K562 (cell line): ENCODE data around the gene EGFR. TPM values are rescaled to one million over a fixed set of nuclear protein-coding genes. Genes with fewer than 3 reads are reported as not detected.

Experiments used
- ATAC-seq: fragments of 200-7000 bp; cut with Tn5 transposase; 3 replicates; pipeline ENCODE4 v1.9.1; 2020; ENCODE audit warnings: moderate library complexity
- BruUV-seq: library from RNA; stranded (reverse); fragments of 400-500 nt; replicated peaks from 2 replicates; lab custom pipeline; 2021; lab: Mats Ljungman, UMichigan
- CTCF ChIA-PET: fragments of 300-600 bp; formaldehyde crosslinking; extraction: SDS; loops from one replicate; lab custom pipeline; 2021; ENCODE audit warnings: low intra/inter-chr PET ratio; lab: Yijun Ruan, JAX
- POLR2A ChIA-PET: fragments of 300-600, 350-650 bp; sonication (Branson Sonifier 250); formaldehyde crosslinking; extraction: SDS; loops from one replicate; lab custom pipeline; 2021; ENCODE audit warnings: antibody characterized with exemption, inconsistent platforms; lab: Yijun Ruan, JAX
- DNase-seq, 4 experiments: peaks; one replicate each; pipeline versions ENCODE4 v3.0.0 to v3.0.0-alpha.2; 2011 to 2018; ENCODE audit warnings: low spot score in 3 of 4, mixed read lengths in 3 of 4; ENCODE audit errors: extremely low read depth in 1 of 4
- FAIRE-seq: peaks from 2 replicates; lab custom pipeline; 2011; peaks lifted over from hg19 to GRCh38; lab: Jason Lieb, UNC
- H2AFZ ChIP-seq: 2 replicates; pipeline ENCODE4 v1.6.0; 2011; ENCODE audit warnings: low read depth, low read length, control low read depth, inconsistent platforms
- H3K27ac ChIP-seq: fragments of 200-600 bp; 3 replicates; pipeline ENCODE4 v1.8.0; 2011; ENCODE audit warnings: low read depth, mild to moderate bottlenecking, control low read depth, inconsistent platforms, low read length, moderate library complexity, mixed read lengths; ENCODE audit errors: extremely low read depth
- H3K27me3 ChIP-seq, 2 experiments: fragments of 300-600 bp in 1 of 2; 2 replicates in 1 of 2; 3 replicates in 1 of 2; pipeline versions ENCODE4 v1.6.0 to v1.8.0; 2011; ENCODE audit warnings: inconsistent platforms in 2 of 2, low read length in 2 of 2, mild to moderate bottlenecking in 1 of 2, mixed read lengths in 1 of 2, moderate library complexity in 1 of 2; ENCODE audit not compliant: control insufficient read depth in 2 of 2, insufficient read depth in 2 of 2
- H3K36me3 ChIP-seq: fragments of 300-600 bp; 3 replicates; pipeline ENCODE4 v1.8.0; 2011; ENCODE audit warnings: mild to moderate bottlenecking, low read length, inconsistent platforms; ENCODE audit not compliant: control insufficient read depth, insufficient read depth
- H3K4me1 ChIP-seq, 2 experiments: fragments of 200-600 bp in 1 of 2; replicated peaks in 1 of 2; 2 replicates in 1 of 2; 3 replicates in 1 of 2; pipeline versions ENCODE4 v1.5.1 to v1.8.0; 2011; ENCODE audit warnings: inconsistent platforms in 2 of 2, low read length in 2 of 2, mild to moderate bottlenecking in 1 of 2, mixed read lengths in 1 of 2, moderate library complexity in 1 of 2; ENCODE audit not compliant: control insufficient read depth in 2 of 2, insufficient read depth in 2 of 2
- H3K4me2 ChIP-seq: 2 replicates; pipeline ENCODE4 v1.6.1; 2011; ENCODE audit warnings: low read length, control low read depth, inconsistent platforms, mixed read lengths; ENCODE audit not compliant: insufficient read depth
- H3K4me3 ChIP-seq: fragments of 200-600 bp; sonication (generic), shearing (Covaris generic); 2 replicates; pipeline ENCODE4 v1.5.1; 2016; ENCODE audit warnings: control low read depth, inconsistent platforms
- H3K79me2 ChIP-seq: fragments of 200-600 bp; 3 replicates; pipeline ENCODE4 v1.8.0; 2011; ENCODE audit warnings: low read length, inconsistent platforms; ENCODE audit not compliant: control insufficient read depth, insufficient read depth
- H3K9ac ChIP-seq, 2 experiments: 2 replicates each; pipeline versions ENCODE4 v1.6.0 to v1.6.1; 2011; ENCODE audit warnings: low read depth in 2 of 2, low read length in 2 of 2, control low read depth in 1 of 2, inconsistent platforms in 1 of 2, mild to moderate bottlenecking in 1 of 2, mixed read lengths in 1 of 2; ENCODE audit not compliant: insufficient read depth in 1 of 2
- H3K9me1 ChIP-seq: one replicate; pipeline ENCODE4 v1.6.0; 2011; ENCODE audit warnings: inconsistent platforms, mild to moderate bottlenecking, low read length, moderate library complexity; ENCODE audit not compliant: control insufficient read depth, insufficient read depth
- H3K9me3 ChIP-seq: replicated peaks from 2 replicates; pipeline ENCODE4 v1.5.1; 2011; ENCODE audit warnings: low read depth, low read length, inconsistent platforms; ENCODE audit not compliant: control insufficient read depth, insufficient read depth
- H4K20me1 ChIP-seq: replicated peaks from 2 replicates; pipeline ENCODE4 v1.6.1; 2011; ENCODE audit warnings: low read length, inconsistent platforms, mixed read lengths; ENCODE audit not compliant: control insufficient read depth, insufficient read depth
- HMGN3 ChIP-seq: IDR thresholded peaks from 2 replicates; pipeline ENCODE4 v1.6.1; 2011; ENCODE audit warnings: borderline replicate concordance, low read depth, mild to moderate bottlenecking, mixed read lengths, low read length; ENCODE audit not compliant: insufficient read length; ENCODE audit errors: extremely low read depth
- RCOR1 ChIP-seq, 2 experiments: IDR thresholded peaks; 2 replicates each; pipeline ENCODE4 v1.6.1; 2012; ENCODE audit warnings: low read depth in 2 of 2, low read length in 2 of 2, borderline replicate concordance in 1 of 2, improper control_type of control experiment in 1 of 2
- RNF2 ChIP-seq: sonication (generic); IDR thresholded peaks from 2 replicates; pipeline ENCODE4 v1.6.1; 2016
- ZKSCAN8 ChIP-seq: fragments of 200-800 bp; sonication (Bioruptor generic); IDR thresholded peaks from 2 replicates; pipeline ENCODE4 v1.6.1; 2016; ENCODE audit warnings: missing genetic modification characterization, missing compliant biosample characterization
- WGBS: fragments of 100-300 bp; shearing (Covaris generic); methylation state at CpG from one replicate; pipeline ENCODE4 v1.1.6; 2016; ENCODE audit warnings: low coverage, mixed read lengths; ENCODE audit not compliant: insufficient coverage; ENCODE audit errors: missing lambda C conversion rate; 5-methylcytosine and 5-hydroxymethylcytosine counted together
- in situ Hi-C: fragments of 300-500 bp; cut with MboI; formaldehyde crosslinking; loops from 4 replicates; pipeline ENCODE4 v1.15.0; 2018; ENCODE audit warnings: inconsistent platforms, mixed read lengths
- intact Hi-C: fragments of 100-400 bp; cut with micrococcal nuclease; formaldehyde crosslinking; loops from 2 replicates; pipeline ENCODE4 v1.14.2; 2022
- polyA plus RNA-seq, 8 experiments: library from polyadenylated mRNA; depleted of rRNA in 4 of 8; stranded (reverse) in 5 of 8; unstranded in 3 of 8; fragments of >200 nt; fragmentation: Nextera tagmentation in 2 of 8; fragmentation: Illumina TruSeq in 1 of 8; extraction: Ambion mirVana in 2 of 8; extraction: Trizol in 1 of 8; gene quantifications; 2 replicates each; pipeline versions ENCODE4 v1.2.1 to v1.2.3, GENCODE V29; 2011 to 2014; ENCODE audit warnings: inconsistent platforms in 1 of 8, missing spikeins in 1 of 8
- total RNA-seq, 7 experiments: library from RNA; depleted of rRNA in 6 of 7; stranded (reverse); fragments of >200 nt in 6 of 7; fragmentation: Illumina TruSeq in 2 of 7; extraction: Trizol in 2 of 7; gene quantifications; 2 replicates each; pipeline versions ENCODE4 v1.2.1 to v1.2.3, GENCODE V29; 2011 to 2021; ENCODE audit warnings: low replicate concordance in 1 of 7

The EGFR gene
- total and polyA plus RNA-seq, 9 of the 15 experiments (the other 6 are each of a cell fraction or from before 2014, with no cell fraction given), result 0.13 TPM; not detected in 8

GRCh38 chr7:55206235-55207029, 187.6 kb downstream of the EGFR start:
- no peak for TF ChIP-seq RNF2
- TF ChIP-seq, all 486 proteins: peak for 0
- H3K79me2 ChIP-seq, result no peaks in the 10 kb centered on the region
- ATAC-seq (no peak), DNase-seq (no peak), FAIRE-seq (no peak)
- 1% methylated on average over 9 of the region's 9 CpGs for WGBS
- no peak overlapping the region for H3K4me3 ChIP-seq
- no TSS peak for BruUV-seq
- CTCF ChIA-PET, result no interaction called here
- H2AFZ ChIP-seq, result no peak overlapping the region
- H3K27me3 ChIP-seq, result peaks cover 2 to 17% of the 10 kb centered on the region in 2 experiments; a peak in 2 of 5 replicates
- H4K20me1 ChIP-seq, result no peaks in the 10 kb centered on the region
- no peak overlapping the region for H3K9ac ChIP-seq
- H3K27ac ChIP-seq, result no peak overlapping the region
- no peak overlapping the region for H3K4me2 ChIP-seq
- in situ Hi-C loops (no loop called here), intact Hi-C loops (no loop called here)
- POLR2A ChIA-PET, result no interaction called here
- H3K36me3 ChIP-seq, result no peaks in the 10 kb centered on the region
- H3K4me1 ChIP-seq, result no peaks in the 10 kb centered on the region
- H3K9me3 ChIP-seq, result 0 out of 2 replicates have a peak, but pooled peaks cover 8% of the 10 kb centered on the region
- no peaks in the 10 kb centered on the region for H3K9me1 ChIP-seq

DNA sequence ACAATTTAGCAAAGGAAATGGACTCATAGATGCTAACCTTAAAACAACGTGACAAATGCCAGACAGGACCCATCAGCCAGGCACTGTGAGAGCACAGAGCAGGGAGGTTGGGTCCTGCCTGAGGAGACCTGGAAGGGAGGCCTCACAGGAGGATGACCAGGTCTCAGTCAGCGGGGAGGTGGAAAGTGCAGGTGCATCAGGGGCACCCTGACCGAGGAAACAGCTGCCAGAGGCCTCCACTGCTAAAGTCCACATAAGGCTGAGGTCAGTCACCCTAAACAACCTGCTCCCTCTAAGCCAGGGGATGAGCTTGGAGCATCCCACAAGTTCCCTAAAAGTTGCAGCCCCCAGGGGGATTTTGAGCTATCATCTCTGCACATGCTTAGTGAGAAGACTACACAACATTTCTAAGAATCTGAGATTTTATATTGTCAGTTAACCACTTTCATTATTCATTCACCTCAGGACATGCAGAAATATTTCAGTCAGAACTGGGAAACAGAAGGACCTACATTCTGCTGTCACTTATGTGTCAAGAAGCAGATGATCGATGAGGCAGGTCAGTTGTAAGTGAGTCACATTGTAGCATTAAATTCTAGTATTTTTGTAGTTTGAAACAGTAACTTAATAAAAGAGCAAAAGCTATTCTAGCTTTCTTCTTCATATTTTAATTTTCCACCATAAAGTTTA, 188.8 kb downstream of the EGFR start:
- TF ChIP-seq HMGN3, result no peak
- TF ChIP-seq ZKSCAN8 (CRISPR knock-in tag), result no peak
- no peak for TF ChIP-seq RCOR1 (IDR thresholded peaks at IDR 0.05; ENCODE audit: borderline replicate concordance in 1 of 2, low read depth in 2 of 2, low read length in 2 of 2)
- Histone ChIP-seq H3K4me3 (no peak overlapping the region), H3K27me3 (peaks cover 2 to 17% of the 10 kb centered on the region in 2 experiments; a peak in 2 of 5 replicates), H3K9me1 (no peaks in the 10 kb centered on the region), H3K79me2 (no peaks in the 10 kb centered on the region), H4K20me1 (no peaks in the 10 kb centered on the region), H3K9ac (no peak overlapping the region), H3K4me2 (no peak overlapping the region), H3K27ac (no peak overlapping the region), H3K36me3 (no peaks in the 10 kb centered on the region), H3K9me3 (0 out of 2 replicates have a peak, but pooled peaks cover 8% of the 10 kb centered on the region), H3K4me1 (no peaks in the 10 kb centered on the region), H2AFZ (no peak overlapping the region)
- in situ Hi-C loops (no loop called here), intact Hi-C loops (no loop called here)
- ATAC-seq (no peak), DNase-seq (no peak), FAIRE-seq (no peak)
- no TSS peak for BruUV-seq
- ChIA-PET CTCF (no interaction called here), POLR2A (no interaction called here)
- 1% methylated on average over 4 of the region's 4 CpGs for WGBS
